GM21367 (cell line): ENCODE data around the gene RAB5A.
"Not testable (repeated sequence)": the region's sequence is repeated elsewhere in the genome, so short reads cannot be mapped to it uniquely, and the experiment has no call there.

Experiments
- ATAC-seq: cut with Tn5 transposase; IDR thresholded peaks from one replicate; pipeline ENCODE4 v1.9.1; 2021; ENCODE audit not compliant: unreplicated experiment

The RAB5A gene

DNA sequence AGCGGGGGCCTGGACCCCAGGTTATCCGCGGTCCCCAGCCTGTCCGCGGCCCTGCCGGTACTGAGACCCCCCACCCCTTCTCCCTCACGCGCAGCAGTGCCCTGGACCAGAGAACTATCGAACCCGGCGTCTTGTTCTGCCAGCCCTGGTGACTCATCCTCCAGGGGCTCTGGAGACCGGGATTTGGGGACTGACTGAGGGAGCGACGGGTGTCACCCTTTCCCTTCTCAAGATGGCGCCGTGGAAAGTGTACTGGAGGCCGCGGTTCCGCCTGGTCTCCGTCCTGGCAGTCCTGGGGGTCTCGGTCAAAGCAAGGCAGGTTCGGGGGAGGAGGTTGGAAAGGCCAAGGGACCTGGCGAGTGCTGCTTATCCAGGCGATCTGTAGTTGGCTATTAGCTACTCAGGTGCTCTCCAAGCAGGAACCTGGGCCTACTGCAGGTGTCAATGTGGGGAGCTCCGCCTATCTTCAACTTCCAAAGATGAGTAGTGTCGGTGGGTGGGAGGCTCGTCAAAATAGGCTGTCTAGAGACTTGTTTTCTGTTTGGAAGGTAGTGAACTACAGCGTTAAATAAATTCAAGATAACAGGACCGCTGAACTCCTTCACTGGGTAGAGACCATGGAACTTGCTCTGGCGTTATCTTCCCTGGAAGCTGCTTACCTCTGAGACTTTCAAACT, 790 bp downstream of the RAB5A start:
- peak; percentile 15 for ATAC-seq

DNA sequence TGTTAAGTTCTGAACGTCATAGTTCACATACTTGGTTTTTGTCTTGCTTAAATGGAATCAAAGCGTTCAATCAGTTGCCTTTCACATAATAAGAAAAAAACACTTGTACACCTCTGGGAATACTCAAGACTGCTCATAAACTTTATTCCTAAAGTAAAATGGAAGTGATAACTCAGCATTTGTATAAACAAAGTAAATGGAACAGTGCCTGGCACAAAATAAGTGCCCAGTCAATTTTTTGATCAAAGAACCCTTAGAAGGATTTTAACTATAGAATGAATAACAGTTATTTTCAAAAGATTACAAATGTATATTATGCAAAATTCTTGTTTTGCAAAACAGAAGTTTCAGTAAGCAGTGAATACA, 1.3 kb downstream of the RAB5A start:
- ATAC-seq, result no peak

DNA sequence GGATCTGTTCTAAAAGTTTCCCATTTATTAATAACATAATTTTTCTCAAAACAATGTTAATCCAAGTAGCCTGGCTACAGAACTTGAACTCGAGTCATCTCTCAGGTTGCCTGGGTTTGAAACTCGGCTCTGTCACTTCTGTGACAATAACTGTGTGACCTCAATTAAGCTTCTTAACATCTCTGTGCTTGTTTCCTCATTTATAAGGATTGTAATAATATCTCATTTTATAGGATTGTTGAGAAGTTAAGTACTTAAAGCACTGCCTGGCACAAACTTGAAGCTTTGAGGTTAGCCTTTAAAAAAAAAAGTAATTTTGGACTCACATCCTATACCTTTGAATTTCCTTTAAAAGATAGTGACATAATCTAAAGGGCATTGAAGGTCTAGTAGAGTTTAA, 3.4 kb downstream of the RAB5A start:
- no peak for ATAC-seq

DNA sequence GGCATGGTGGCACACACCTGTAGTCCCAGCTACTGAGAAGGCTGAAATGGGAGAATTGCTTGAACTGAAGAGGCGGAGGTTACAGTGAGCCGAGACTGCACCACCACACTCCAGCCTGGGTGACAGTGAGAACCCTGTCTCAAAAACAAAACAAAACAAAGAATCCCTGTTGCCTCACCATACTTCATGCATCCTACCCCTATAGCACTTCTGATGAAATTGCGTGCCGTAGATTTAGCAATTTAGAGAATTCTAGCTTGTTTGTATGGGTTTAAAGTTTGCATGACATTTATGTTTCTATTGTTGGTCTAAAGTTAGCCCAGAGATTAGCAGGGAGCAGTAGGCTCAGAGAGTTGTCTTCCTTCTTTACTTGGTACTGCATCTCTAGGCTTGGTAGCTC, 7.8 kb downstream of the RAB5A start:
- no peak for ATAC-seq

DNA sequence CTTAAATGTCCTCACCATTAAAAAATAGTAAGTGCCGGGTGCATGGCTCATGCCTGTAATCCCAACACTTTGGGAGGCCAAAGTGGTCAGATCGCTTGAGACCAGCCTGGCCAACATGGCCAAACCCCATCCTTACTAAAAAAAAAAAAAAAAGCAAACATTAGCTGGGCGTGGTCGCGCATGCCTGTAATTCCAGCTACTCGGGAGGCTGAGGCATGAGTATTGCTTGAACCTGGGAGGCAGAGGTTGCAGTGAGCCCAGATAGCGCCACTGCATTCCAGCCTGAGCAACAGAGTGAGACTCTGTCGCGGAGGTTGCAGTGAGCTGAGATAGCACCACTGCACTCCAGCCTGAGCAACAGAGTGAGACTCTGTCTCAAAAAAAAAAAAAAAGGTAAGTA, 10.5 kb downstream of the RAB5A start:
- ATAC-seq, result not testable (repeated sequence)

DNA sequence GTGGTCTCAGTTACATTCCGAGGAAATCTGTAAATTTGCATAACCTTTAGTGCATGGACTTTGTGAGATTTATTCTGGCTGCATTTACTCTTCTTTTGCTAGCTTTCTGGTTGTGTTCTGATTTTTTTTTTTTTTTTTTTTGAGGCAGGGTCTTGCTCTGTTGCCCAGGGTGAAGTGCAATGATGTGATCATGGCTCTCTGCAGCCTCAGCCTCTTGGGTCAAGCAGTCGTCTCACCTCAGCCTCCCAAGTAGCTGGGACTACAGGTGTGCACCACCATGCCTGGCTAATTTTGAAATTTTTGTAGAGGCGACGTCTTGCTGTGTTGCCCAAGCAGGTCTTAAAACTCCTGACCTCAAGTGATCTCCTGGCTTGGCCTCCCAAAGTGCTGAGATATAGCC, 12.6 kb downstream of the RAB5A start:
- ATAC-seq, result no peak

DNA sequence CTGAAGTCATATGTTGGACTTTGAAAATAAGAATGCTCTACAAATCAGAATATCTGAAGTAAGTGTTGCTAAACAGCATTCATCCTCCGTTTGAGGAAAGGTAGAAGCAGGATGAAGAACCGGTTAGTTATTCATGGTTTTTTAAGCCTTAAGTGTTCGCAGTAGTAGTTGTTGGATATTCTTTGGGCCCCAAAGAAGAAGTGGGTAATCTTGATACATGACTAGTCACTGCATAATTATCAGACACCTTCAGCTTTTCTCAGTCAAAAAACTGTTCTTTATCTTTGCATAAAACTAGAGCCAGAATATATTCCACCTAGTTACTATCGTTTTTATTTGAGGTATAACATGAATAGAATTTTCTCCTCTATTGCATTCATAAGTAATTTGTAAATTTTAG, 13.8 kb downstream of the RAB5A start:
- no peak for ATAC-seq

DNA sequence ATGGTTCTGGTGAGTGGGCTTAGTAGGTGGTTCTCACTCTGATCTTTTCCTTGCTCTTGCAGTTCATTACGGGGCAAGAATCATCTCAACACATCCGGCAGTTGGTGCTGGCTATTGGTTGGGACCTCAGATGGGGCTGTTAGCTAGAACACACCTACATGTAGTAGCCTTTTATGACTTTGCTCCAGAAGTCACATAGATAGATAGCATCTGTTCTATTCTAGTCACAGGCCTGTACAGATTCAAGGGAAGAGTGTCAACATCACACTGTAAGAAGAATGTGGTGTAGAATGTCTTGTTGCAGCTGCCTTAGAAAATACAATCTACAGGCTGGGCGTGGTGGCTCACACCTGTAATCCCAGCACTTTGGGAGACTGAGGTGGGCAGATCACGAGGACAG, 15.1 kb downstream of the RAB5A start:
- no peak for ATAC-seq

DNA sequence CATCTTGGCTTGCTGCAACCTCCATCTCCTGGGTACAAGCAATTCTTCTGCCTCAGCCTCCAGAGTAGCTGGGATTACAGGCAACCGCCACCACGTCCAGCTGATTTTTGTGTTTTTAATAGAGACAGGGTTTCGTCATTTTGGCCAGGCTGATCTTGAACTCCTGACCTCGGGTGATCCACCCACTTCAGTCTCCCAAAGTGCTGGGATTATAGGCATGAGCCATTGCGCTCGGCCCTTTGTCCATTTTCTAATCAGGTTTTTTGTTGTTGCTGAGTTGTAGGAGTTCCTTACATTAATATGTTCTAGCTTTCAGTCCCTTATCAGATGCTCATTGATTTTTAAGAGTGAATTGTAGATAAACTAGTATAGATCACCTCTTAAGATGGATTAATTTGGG, 20.3 kb downstream of the RAB5A start:
- ATAC-seq, result no peak

DNA sequence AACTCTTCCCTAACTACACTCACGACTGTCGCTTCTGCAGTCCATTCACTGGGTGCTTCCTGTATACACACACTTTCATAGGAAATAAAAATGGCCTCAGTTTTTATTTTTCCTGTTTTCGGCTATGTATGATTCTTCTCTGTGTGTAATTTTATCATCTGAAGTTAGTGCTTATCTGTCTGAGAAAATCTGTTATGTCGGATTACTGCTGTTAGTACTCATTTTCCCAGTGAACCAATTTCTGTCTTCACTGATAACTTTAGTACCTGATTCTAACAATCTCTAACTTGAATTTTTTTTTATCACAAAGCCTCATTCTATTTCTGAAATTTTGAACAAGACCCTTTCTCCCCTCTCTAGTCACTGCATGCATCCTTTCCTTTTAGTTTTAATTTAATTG, 20.9 kb downstream of the RAB5A start:
- ATAC-seq, result no peak

DNA sequence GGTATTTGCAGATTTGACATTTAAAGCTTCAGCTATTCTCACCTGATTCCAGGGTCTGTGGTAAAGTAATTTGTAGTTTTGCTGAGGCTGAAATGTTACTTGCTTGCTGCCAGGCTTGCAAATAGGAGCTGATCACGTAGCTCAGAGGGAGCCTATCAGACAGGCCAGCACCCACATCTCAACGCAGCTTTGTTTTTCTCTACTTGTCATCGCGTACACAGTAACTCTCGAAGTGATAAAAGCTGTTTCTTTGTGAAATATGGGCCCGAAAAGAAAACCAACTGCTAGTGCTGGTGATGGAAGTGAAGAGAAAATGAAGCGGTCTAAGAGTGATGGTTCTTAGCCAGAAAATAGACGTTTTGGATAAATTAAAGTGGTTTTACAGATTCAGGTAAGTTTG, 23.4 kb downstream of the RAB5A start:
- ATAC-seq, result no peak

DNA sequence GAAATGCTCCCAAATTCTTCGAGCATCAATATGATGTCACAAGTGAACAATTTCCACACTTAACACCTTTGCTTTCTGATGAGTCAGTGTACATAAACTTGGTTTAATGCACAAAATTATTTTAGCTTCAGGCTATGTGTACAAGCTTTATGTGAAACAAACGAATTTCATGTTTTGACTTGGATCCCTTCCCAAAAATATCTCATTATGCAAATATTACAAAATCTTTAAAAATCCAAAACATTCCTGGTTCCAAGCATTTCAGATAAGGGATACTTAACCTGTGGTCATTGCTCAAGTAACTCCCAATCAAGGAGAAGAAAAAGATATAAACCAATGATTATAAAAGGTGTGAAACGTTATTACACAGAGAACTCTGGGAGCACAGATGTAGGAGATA, 25.2 kb downstream of the RAB5A start:
- no peak for ATAC-seq

DNA sequence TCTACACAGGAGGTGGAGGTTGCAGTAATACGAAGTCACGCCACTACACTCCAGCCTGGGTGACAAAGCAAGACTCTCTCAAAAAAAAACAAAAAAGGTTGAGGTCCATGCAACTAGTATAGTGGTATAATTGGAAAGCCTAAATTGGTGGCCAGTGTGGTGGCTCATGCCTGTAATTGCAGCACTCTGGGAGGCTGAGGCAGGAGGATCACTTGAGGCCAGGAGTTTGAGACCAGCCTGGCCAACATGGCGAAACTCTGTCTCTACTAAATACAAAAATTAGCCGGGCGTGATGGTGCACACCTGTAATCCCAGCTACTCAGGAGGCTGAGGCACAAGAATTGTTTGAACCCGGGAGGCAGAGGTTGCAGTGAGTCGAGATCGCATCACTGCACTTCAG, 42.0 kb downstream of the RAB5A start:
- not testable (repeated sequence) for ATAC-seq

DNA sequence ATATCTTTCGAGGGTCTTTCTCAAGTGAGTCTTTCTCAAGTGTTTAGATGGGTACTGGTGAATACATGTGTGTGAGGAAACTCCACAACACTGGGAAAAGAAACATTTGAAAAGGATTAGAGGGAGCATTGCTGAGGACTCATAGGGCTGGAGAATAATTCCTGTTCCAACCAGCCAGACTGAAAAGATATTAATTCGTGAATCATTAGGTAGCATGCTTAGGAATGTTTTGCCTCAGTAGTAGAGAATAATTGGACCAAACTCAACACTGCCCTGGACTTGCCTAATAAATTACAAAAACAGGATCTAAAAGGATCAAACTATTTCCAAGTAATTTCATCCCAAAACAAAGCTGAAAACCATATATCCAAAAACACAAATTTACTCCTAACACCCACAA, 47.9 kb downstream of the RAB5A start:
- no peak for ATAC-seq

DNA sequence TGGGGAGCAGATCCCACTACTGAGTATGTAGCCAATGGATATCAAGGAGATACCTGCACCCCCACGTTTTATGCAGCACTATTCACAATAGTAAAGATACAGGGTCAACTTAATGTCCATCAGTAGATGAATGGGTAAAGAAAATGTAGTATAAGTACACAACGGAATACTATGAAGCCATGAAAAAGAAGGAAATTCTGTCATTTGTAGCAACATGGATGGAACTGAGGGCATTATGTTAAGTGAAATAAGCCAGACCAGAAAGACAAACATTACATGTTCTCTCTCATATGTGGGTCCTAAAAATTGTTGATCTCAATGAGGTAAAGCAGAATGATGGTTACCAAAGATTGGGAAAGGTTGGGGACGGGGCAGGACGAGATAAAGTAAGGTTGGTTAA, 50.6 kb downstream of the RAB5A start:
- no peak for ATAC-seq

DNA sequence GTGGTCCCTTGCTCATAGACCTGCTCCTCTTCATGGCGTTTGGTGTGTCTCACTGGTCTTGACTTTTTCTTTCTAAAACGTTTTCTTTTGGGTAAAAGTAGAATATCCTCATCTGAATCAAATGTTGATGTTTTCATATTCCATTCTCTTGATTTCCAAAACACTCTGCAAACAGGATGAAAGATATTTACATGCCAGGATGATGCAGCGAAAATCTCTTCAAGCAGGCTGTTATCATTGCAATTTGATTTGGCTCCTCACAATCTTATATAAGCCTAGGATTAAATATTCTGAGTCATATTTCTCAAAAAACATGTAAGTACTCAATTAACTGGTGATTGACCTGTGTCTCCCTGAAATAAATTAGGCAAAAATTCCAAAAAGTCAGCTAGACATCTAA, 55.0 kb downstream of the RAB5A start:
- ATAC-seq, result no peak

DNA sequence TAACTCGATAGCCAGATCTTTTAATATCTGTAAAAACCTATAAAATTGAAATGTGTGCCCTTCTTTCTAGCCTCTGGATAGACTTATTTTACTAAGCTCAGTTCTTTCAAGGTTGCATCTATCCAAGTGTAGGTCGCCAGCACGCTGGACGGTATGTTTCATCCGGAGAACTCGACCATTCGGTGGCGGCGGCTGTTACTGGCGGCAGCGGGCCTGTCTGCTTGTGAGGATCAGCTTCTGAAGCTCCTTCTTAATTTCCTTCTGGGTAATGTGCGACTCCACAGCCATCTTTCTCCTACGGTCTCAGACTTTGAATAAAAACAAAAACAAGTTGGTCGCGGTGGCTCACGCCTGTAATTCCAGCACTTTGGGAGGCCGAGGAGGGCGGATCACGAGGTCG, 61.1 kb downstream of the RAB5A start:
- ATAC-seq, result no peak

DNA sequence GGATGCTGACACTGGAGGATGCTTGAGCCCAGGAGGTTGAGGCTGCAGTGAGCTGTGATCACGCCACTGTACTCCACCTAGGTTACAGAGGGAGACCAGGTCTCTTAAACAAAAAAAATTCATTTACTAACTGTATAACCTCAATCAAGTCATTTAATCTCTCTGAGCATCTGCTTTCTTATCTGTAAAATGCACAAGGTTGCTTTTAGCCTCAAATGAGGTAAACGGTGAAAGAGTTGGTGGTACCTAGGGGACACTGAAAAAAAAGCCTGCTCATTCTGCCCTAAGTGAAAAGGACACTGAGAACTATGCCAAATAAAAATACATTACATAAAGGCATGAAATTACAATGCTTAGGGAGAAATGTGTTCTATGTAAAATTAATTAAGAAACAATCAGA, 61.7 kb downstream of the RAB5A start:
- ATAC-seq, result no peak

DNA sequence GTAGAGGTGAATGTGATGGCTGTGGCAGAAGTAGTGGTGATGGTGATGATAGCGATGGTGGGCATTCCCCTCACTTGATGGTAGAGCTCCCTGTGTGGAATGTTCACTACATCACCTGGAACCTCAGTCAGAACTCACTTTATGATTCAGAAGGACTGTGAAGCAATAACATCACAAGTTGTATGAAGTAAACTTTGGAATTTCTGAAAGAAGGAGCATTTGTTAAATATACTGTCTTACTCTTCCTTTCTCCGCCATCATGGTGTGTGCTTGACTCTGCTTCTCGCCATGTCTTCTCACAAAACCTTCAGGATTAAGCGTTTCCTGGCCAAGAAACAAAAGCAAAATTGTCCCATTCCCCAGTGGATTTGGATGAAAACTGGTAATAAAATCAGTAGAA, 65.3 kb downstream of the RAB5A start, which contains the start of gene PP2D1:
Gene PP2D1 (minus strand): TSS at position 101 of the 400 bp plus-strand sequence. CDS start 192 bp downstream, outside the sequence.
- no peak for ATAC-seq

DNA sequence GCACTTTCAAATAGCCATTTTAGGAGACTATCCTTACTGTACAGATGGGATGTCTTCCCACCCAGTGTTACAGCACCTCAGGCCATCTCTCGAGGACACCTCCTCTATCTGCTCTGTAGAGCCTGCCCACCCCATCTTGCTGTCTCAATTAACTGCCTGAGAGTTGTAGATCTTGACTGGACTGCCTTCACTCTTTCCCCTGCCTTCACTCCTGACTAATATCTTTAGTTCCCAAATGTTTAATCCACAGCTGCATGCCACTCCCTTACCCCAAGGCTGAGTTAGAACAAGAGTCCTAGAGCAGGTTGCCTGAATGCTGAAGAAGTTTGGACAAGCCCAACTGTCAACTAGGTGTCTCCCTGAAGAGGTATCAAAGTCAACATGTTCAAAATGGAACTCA, 66.5 kb downstream of the RAB5A start:
- no peak for ATAC-seq

DNA sequence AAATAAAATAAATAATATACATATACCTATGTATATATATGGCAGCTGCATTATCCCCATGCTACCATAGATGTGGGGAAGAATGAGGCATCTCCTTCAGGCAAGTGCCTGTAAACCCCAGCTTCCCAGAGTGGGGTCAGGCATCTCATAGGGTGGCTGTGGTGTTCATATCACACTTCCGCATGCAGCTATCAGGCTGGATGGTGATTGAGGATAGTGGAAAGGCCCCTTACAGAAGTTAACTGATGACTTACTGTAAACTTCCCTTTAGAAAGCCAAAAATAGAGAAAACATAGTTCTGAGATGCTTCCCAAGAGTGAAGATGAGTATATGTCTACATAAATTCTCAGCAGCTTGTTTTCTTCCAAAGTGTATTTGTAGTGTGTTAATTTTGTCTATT, 68.6 kb downstream of the RAB5A start:
- ATAC-seq, result no peak

DNA sequence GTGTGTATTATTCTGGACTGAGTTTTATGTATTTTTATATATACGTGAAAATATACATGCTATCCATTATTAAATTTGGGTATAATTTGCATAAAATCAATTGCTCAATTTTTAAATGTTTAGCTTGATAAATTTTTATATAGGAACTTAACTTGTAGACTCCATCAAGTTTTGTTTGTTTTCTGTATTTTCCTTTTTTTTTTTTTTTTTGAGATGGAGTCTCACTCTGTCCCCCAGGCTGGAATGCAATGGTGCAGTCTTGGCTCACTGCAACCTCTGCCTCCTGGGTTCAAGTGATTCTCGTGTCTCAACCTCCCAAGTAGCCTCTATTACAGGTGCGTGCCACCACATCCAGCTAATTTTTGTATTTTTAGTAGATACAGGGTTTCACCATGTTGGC, 69.2 kb downstream of the RAB5A start:
- ATAC-seq, result not testable (repeated sequence)

DNA sequence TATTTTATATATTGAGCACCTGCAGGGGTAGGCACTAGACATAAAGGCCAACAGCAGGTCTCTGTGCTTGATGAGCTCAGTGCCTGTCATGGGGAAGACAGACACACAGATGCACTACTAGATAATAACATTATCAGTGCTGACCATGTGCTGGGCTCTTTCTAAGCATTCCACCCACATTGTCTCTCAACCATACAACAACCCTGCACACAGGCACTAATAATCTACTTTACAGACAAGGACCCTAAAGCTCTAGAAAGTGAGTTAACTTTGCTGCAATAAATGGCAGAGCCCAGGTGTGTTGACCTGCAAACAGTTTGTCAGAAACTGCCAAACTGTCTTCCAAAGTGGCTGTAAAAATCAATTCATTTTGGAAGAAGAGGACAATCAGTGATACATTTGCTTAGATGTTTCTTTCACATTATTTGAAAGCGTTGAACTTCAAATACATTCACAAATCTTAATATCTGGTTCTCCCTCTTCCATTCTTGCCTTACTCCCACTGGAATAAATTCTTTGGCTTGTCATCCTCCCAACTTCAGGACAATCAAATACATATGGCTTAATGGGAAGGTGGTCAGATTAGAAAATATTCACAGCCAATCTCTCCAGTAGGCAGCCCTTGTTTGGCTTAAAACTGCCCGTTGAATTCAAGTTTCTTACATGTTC, 76.2 kb downstream of the RAB5A start:
- no peak for ATAC-seq
